SK-N-SH (cell line): ENCODE measurements around the gene STON2. TPM values are rescaled to one million over a fixed set of nuclear protein-coding genes. Genes with fewer than 3 reads are reported as not detected.

Source experiments
- CTCF ChIA-PET: fragments of 300-600, 350-600 bp; formaldehyde crosslinking; extraction: SDS; loops from one replicate; lab custom pipeline; 2021; lab: Yijun Ruan, JAX
- POLR2A ChIA-PET: fragments of 350-600 bp; sonication (Branson Sonifier 250); formaldehyde crosslinking; extraction: SDS; loops from one replicate; lab custom pipeline; 2020; ENCODE audit warnings: antibody characterized with exemption, inconsistent platforms; lab: Yijun Ruan, JAX
- DNase-seq: peaks from one replicate; pipeline ENCODE4 v3.0.0; 2012
- H2AFZ ChIP-seq: fragments of 200-600 bp; sonication (generic); 2 replicates; pipeline ENCODE4 v1.8.1; 2016; ENCODE audit warnings: antibody characterized with exemption, mild to moderate bottlenecking, low read depth
- H3F3A ChIP-seq: fragments of 200-600 bp; sonication (generic); replicated peaks from 2 replicates; pipeline ENCODE3; 2016; ENCODE audit warnings: antibody characterized with exemption, mild to moderate bottlenecking; ENCODE audit not compliant: insufficient read depth
- H3K27ac ChIP-seq, 2 experiments: fragments of 200-500 bp in 1 of 2; fragments of 200-600 bp in 1 of 2; sonication (Bioruptor generic) in 1 of 2; sonication (generic), shearing (Covaris generic) in 1 of 2; 2 replicates each; pipeline versions ENCODE4 v1.5.1 to v1.6.1; 2014 to 2016; ENCODE audit warnings: low read depth in 2 of 2, inconsistent platforms in 1 of 2, low read length in 1 of 2, mild to moderate bottlenecking in 1 of 2, mixed read lengths in 1 of 2
- H3K27me3 ChIP-seq: fragments of 200-600 bp; sonication (generic), shearing (Covaris generic); 2 replicates; pipeline ENCODE4 v1.6.1; 2016; ENCODE audit warnings: mixed run types; ENCODE audit not compliant: insufficient read depth
- H3K36me3 ChIP-seq, 2 experiments: fragments of 200-500 bp in 1 of 2; fragments of 200-600 bp in 1 of 2; sonication (Bioruptor generic) in 1 of 2; sonication (generic) in 1 of 2; replicated peaks in 1 of 2; 2 replicates each; pipeline versions ENCODE3 to v1.5.1; 2014 to 2016; ENCODE audit warnings: low read length in 1 of 2, mild to moderate bottlenecking in 1 of 2; ENCODE audit not compliant: insufficient read depth in 2 of 2, control insufficient read depth in 1 of 2
- H3K4me1 ChIP-seq, 2 experiments: fragments of 200-500 bp in 1 of 2; fragments of 200-600 bp in 1 of 2; sonication (Bioruptor generic) in 1 of 2; sonication (generic), shearing (Covaris generic) in 1 of 2; 2 replicates each; pipeline versions ENCODE4 v1.5.1 to v1.6.1; 2014 to 2016; ENCODE audit warnings: low read depth in 1 of 2, low read length in 1 of 2, mixed run types in 1 of 2; ENCODE audit not compliant: insufficient read depth in 2 of 2, control insufficient read depth in 1 of 2
- H3K4me2 ChIP-seq: fragments of 200-600 bp; sonication (generic), shearing (Covaris generic); 2 replicates; pipeline ENCODE4 v1.6.1; 2017; ENCODE audit warnings: mixed run types
- H3K4me3 ChIP-seq, 2 experiments: fragments of 200-500 bp in 1 of 2; fragments of 200-600 bp in 1 of 2; sonication (Bioruptor generic) in 1 of 2; sonication (generic), shearing (Covaris generic) in 1 of 2; 2 replicates each; pipeline versions ENCODE4 v1.5.1 to v1.8.1; 2014 to 2016; ENCODE audit warnings: low read depth in 2 of 2, inconsistent platforms in 1 of 2, low read length in 1 of 2, mild to moderate bottlenecking in 1 of 2, mixed read lengths in 1 of 2, moderate library complexity in 1 of 2
- H3K79me2 ChIP-seq: fragments of 200-600 bp; sonication (generic); 2 replicates; pipeline ENCODE4 v1.8.1; 2017; ENCODE audit warnings: mild to moderate bottlenecking; ENCODE audit not compliant: insufficient read depth
- H3K9ac ChIP-seq: fragments of 200-600 bp; sonication (generic); 2 replicates; pipeline ENCODE4 v1.6.1; 2017; ENCODE audit warnings: mixed run types
- H3K9me2 ChIP-seq: fragments of 200-600 bp; sonication (generic); 2 replicates; pipeline ENCODE4 v1.6.1; 2017; ENCODE audit warnings: mixed run types
- H3K9me3 ChIP-seq: fragments of 200-600 bp; sonication (generic); 2 replicates; pipeline ENCODE4 v1.6.1; 2017; ENCODE audit warnings: mixed run types, mild to moderate bottlenecking, moderate library complexity
- H4K20me1 ChIP-seq: fragments of 200-600 bp; sonication (generic); 2 replicates; pipeline ENCODE4 v1.6.1; 2017; ENCODE audit warnings: mild to moderate bottlenecking, mixed run types; ENCODE audit not compliant: insufficient read depth
- EP300 ChIP-seq, 2 experiments: IDR thresholded peaks; 2 replicates each; pipeline versions ENCODE4 v1.4.0 to v1.6.1; 2012; ENCODE audit warnings: borderline replicate concordance in 1 of 2, low read depth in 1 of 2, low read length in 1 of 2
- GATA2 ChIP-seq: sonication (generic); formaldehyde crosslinking; IDR thresholded peaks from 2 replicates; pipeline ENCODE4 v1.5.0; 2020; ENCODE audit warnings: mild to moderate bottlenecking, missing genetic modification reagents
- MEF2A ChIP-seq: IDR thresholded peaks from 2 replicates; pipeline ENCODE4 v1.4.0; 2012; ENCODE audit warnings: low read depth, borderline replicate concordance
- NFIC ChIP-seq: IDR thresholded peaks from 2 replicates; pipeline ENCODE4 v1.4.0; 2012; ENCODE audit warnings: borderline replicate concordance
- NRF1 ChIP-seq: IDR thresholded peaks from 2 replicates; pipeline ENCODE4 v1.6.1; 2012; ENCODE audit warnings: low read depth, mild to moderate bottlenecking, low read length
- RXRA ChIP-seq: IDR thresholded peaks from 2 replicates; pipeline ENCODE4 v1.4.0; 2012; ENCODE audit warnings: low read depth, mild to moderate bottlenecking, borderline replicate concordance
- TCF12 ChIP-seq: IDR thresholded peaks from 2 replicates; pipeline ENCODE4 v1.4.0; 2012
- YY1 ChIP-seq: IDR thresholded peaks from 2 replicates; pipeline ENCODE4 v1.4.0; 2012; ENCODE audit warnings: low read depth, mild to moderate bottlenecking
- WGBS: methylation state at CpG from one replicate; pipeline ENCODE4 v1.1.6; 2017; ENCODE audit warnings: low lambda C conversion rate; 5-methylcytosine and 5-hydroxymethylcytosine counted together
- polyA plus RNA-seq, 3 experiments: library from polyadenylated mRNA; depleted of rRNA; stranded (reverse); fragments of >200 nt; gene quantifications; 2 replicates each; pipeline ENCODE4 v1.2.3, GENCODE V29; 2012
- TF ChIP-seq, protein P1 (sequence below): IDR thresholded peaks from 2 replicates; pipeline ENCODE4 v1.6.1; 2012; ENCODE audit warnings: mild to moderate bottlenecking, low read depth, low read length, moderate library complexity
- TF ChIP-seq, protein P2 (sequence below): fragments of 150-350 bp; IDR thresholded peaks from 2 replicates; pipeline ENCODE4 v1.6.1; 2016; ENCODE audit warnings: mild to moderate bottlenecking, low read depth, low read length

Gene STON2
- polyA plus RNA-seq, 1 of the 3 experiments (the other 2 are of a cell fraction): not detected

DNA sequence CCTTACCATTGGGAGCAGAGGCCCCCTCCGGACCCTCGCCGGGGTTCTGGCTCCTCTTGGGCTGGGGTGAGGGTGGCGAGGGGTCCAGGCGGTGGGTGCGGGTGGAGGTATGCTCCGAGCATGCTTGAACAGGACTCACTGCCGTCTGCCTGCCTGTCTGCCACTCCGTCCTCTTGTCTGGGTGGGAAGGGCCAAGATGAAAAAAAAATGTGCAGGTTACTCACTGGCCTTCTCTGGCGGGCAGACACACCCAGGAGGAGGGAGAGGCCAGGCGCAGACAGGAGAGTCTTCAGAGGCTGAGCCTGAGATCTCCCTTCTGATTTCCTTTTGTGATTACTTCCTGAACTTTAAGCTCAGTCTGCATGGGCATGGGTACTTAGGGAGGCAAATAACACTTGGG lies 76.1 kb downstream of the STON2 start:
- H3K9me2 ChIP-seq: no peaks in the 10 kb centered on the region
- no peaks in the 10 kb centered on the region for H3K9me3 ChIP-seq
- WGBS: 31% methylated on average over 8 of the region's 11 CpGs
- no peaks in the 10 kb centered on the region for H3K27me3 ChIP-seq
- H3K4me1 ChIP-seq: peaks cover 0 to 3% of the 10 kb centered on the region in 2 experiments; a peak in 1 of 4 replicates
- no peak overlapping the region for H3K4me2 ChIP-seq
- DNase-seq: no peak
- H3K4me3 ChIP-seq: no peak overlapping the region
- CTCF ChIA-PET: interaction anchor here (0.9 kb wide), 1 partner anchor 140 kb away, joined by 3 read pairs; no protein-coding TSS in a partner anchor
- H2AFZ ChIP-seq: no peak overlapping the region
- H3K79me2 ChIP-seq: no peaks in the 10 kb centered on the region
- no peaks in the 10 kb centered on the region for H3F3A ChIP-seq
- no peak overlapping the region for H3K9ac ChIP-seq
- H4K20me1 ChIP-seq: no peaks in the 10 kb centered on the region
- TF ChIP-seq GATA2 (CRISPR knock-in tag) (no peak), YY1 (no peak)
- TF ChIP-seq, protein P1, sequence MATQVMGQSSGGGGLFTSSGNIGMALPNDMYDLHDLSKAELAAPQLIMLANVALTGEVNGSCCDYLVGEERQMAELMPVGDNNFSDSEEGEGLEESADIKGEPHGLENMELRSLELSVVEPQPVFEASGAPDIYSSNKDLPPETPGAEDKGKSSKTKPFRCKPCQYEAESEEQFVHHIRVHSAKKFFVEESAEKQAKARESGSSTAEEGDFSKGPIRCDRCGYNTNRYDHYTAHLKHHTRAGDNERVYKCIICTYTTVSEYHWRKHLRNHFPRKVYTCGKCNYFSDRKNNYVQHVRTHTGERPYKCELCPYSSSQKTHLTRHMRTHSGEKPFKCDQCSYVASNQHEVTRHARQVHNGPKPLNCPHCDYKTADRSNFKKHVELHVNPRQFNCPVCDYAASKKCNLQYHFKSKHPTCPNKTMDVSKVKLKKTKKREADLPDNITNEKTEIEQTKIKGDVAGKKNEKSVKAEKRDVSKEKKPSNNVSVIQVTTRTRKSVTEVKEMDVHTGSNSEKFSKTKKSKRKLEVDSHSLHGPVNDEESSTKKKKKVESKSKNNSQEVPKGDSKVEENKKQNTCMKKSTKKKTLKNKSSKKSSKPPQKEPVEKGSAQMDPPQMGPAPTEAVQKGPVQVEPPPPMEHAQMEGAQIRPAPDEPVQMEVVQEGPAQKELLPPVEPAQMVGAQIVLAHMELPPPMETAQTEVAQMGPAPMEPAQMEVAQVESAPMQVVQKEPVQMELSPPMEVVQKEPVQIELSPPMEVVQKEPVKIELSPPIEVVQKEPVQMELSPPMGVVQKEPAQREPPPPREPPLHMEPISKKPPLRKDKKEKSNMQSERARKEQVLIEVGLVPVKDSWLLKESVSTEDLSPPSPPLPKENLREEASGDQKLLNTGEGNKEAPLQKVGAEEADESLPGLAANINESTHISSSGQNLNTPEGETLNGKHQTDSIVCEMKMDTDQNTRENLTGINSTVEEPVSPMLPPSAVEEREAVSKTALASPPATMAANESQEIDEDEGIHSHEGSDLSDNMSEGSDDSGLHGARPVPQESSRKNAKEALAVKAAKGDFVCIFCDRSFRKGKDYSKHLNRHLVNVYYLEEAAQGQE: no peak
- TF ChIP-seq, all 33 proteins: peak for 0
- POLR2A ChIA-PET: no interaction called here
- no peaks in the 10 kb centered on the region for H3K36me3 ChIP-seq
- H3K27ac ChIP-seq: no peak overlapping the region

DNA sequence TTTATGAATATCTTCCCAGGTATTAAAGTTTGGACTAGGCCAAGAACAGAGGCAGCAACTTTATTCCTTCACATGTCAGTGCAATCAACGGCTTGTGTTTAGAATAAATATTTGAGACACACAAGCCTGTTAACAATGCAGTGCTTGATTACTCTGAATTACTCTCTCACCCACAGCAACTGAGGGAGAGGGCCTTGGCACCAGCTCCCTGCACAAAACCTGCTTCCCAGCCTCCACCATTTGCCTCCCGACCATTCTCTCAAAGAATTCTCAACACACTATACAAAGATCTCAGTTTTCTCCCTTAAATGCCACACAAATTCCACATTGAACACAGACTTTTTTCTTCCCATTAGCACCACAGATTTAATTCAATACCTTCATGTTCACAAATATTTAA lies 77.0 kb downstream of the STON2 start:
- no peaks in the 10 kb centered on the region for H4K20me1 ChIP-seq
- 28% methylated on average over 2 of the region's 2 CpGs for WGBS
- H3K27ac ChIP-seq: no peak overlapping the region
- CTCF ChIA-PET: interaction anchor here (0.9 kb wide), 1 partner anchor 141 kb away, joined by 3 read pairs; no protein-coding TSS in a partner anchor
- H3K27me3 ChIP-seq: no peaks in the 10 kb centered on the region
- H3K9me3 ChIP-seq: no peaks in the 10 kb centered on the region
- H3K4me1 ChIP-seq: peaks cover 0 to 3% of the 10 kb centered on the region in 2 experiments; a peak in 1 of 4 replicates
- H3K9me2 ChIP-seq: no peaks in the 10 kb centered on the region
- no peak overlapping the region for H3K4me3 ChIP-seq
- H3K9ac ChIP-seq: no peak overlapping the region
- H3K4me2 ChIP-seq: no peak overlapping the region
- TF ChIP-seq, protein P2, sequence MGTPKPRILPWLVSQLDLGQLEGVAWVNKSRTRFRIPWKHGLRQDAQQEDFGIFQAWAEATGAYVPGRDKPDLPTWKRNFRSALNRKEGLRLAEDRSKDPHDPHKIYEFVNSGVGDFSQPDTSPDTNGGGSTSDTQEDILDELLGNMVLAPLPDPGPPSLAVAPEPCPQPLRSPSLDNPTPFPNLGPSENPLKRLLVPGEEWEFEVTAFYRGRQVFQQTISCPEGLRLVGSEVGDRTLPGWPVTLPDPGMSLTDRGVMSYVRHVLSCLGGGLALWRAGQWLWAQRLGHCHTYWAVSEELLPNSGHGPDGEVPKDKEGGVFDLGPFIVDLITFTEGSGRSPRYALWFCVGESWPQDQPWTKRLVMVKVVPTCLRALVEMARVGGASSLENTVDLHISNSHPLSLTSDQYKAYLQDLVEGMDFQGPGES: no peak
- H3K36me3 ChIP-seq: no peaks in the 10 kb centered on the region
- DNase-seq: no peak
- POLR2A ChIA-PET: no interaction called here
- no peaks in the 10 kb centered on the region for H3F3A ChIP-seq
- no peaks in the 10 kb centered on the region for H3K79me2 ChIP-seq
- no peak overlapping the region for H2AFZ ChIP-seq

DNA sequence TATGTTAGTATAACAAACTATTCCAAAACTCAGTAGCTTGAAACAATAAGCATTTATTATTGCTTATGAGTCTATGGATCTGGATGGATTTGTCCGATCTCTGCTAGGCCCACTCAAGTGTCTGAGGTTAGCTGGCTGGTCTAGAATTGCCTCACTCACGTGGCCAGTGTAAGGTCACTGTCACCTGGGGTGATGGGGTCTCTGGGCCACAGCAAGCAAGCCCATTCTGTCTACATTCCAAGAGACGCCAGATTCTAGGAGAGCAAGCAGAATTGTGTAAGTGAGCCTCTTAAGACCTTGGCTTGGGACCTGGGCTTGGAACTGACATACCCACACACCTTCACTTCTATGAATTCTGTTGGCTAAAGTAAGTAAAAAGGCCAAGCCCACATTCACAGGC lies 80.2 kb downstream of the STON2 start:
- H3K4me3 ChIP-seq: no peak overlapping the region
- peaks cover 0 to 3% of the 10 kb centered on the region in 2 experiments; a peak in 1 of 4 replicates for H3K4me1 ChIP-seq
- H4K20me1 ChIP-seq: no peaks in the 10 kb centered on the region
- no peaks in the 10 kb centered on the region for H3K79me2 ChIP-seq
- WGBS: 40% methylated on average over 3 of the region's 3 CpGs
- ChIA-PET POLR2A (no interaction called here), CTCF (interaction anchor here (1.0 to 2.0 kb wide), 2 partner anchors 29 to 51 kb away, joined by 3 to 5 read pairs; no protein-coding TSS in a partner anchor)
- no peaks in the 10 kb centered on the region for H3F3A ChIP-seq
- H3K9me3 ChIP-seq: no peaks in the 10 kb centered on the region
- no peaks in the 10 kb centered on the region for H3K36me3 ChIP-seq
- TF ChIP-seq MEF2A (no peak), EP300 (IDR thresholded peaks at IDR 0.05; ENCODE audit: borderline replicate concordance in 1 of 2, low read depth in 1 of 2, low read length in 1 of 2) (no peak), NRF1 (no peak), GATA2 (CRISPR knock-in tag) (no peak), NFIC (no peak), TCF12 (no peak), RXRA (no peak)
- no peak overlapping the region for H3K9ac ChIP-seq
- no peak overlapping the region for H3K27ac ChIP-seq
- H3K27me3 ChIP-seq: no peaks in the 10 kb centered on the region
- no peak overlapping the region for H3K4me2 ChIP-seq
- no peaks in the 10 kb centered on the region for H3K9me2 ChIP-seq
- H2AFZ ChIP-seq: no peak overlapping the region
- no peak for DNase-seq
